Activated CD4-positive, alpha-beta T cell treated with anti-CD3 and anti-CD28 coated beads for 1 hour (primary cell): ENCODE measurements around the gene NYAP1.
A peak's percentile ranks its signal among the peaks of the same experiment; 100 is the strongest.

Experiments
- DNase-seq: peaks from one replicate; pipeline ENCODE4 v3.0.0-alpha.2; 2020

NYAP1 gene

DNA sequence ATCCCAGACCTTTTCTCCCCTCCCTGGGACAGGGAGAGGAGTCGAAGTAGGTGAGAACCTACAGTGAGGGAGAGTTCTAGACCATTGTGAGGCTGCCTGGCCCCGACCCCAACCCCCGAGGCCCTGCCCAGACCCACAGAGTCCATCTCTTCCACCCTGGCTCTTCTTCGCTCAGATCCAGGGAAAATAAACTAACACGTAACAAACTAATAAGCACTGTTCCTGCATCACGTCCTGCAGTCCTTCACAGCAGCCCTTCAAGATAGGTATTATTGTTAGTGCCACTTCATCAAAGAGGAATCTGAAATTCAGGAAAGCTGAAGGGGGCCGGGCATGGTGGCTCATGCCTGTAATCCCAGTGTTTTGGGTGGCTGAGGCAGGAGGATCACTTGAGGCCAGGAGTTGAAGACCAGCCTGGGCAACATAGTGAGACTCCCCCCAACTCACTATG, 19.5 kb upstream of the NYAP1 start, which contains the start of gene SPACDR:
TSS of gene SPACDR (minus strand) at position 51 of the 451 bp plus-strand sequence. CDS start 235 bp downstream, outside the sequence.
- DNase-seq, result no peak

- no peak for DNase-seq
Observed at GRCh38 chr7:100464791-100465190, 18.9 kb upstream of the NYAP1 start.

DNA sequence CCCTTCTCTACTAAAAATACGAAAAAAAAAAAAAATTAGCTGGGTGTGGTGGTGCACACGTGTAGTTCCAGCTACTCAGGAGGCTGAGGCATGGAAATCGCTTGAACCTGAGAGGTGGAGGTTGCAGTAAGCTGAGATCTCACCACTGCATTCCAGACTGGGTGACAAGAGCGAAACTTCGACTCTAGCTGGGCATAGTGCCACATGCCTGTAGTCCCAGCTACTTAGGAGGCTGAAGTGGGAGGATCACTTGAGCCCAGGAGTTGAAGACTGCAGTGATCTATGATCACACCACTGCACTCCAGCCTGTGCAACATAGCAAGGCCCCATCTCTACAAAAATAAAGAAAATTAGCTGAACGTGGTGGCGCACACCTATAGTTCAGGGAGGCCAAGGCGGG, 18.4 kb upstream of the NYAP1 start:
- DNase-seq, result no peak

DNA sequence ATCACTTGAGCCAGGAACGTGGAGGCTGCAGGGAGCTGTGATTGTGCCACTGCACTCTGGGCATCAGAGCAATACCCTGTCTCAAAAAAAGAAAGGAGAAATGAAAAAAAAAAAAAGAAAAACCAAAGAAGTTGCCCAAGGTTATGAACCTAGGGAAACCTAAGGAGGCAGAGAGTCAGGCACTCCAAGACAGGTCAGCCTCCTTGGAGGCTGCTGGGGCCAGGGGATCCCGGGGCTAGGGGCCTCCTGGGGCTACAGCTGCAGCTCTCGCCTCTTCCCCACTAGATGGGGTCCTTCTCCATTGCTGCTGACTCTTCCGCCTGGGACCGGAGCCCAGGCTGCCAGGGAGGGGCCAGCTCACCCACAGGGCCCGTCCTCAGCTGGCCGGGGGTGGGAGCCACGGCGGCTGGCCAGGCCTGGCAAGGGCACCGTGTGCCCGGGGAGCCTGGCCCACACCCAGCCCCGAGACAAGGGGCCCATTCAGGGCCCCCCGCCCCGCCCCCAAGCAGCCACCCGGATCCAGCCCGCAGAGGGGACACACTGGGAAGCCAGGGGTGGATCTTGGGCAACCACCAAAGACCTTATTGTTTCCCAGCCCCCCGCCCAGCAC, 17.9 kb upstream of the NYAP1 start:
- DNase-seq, result no peak

DNA sequence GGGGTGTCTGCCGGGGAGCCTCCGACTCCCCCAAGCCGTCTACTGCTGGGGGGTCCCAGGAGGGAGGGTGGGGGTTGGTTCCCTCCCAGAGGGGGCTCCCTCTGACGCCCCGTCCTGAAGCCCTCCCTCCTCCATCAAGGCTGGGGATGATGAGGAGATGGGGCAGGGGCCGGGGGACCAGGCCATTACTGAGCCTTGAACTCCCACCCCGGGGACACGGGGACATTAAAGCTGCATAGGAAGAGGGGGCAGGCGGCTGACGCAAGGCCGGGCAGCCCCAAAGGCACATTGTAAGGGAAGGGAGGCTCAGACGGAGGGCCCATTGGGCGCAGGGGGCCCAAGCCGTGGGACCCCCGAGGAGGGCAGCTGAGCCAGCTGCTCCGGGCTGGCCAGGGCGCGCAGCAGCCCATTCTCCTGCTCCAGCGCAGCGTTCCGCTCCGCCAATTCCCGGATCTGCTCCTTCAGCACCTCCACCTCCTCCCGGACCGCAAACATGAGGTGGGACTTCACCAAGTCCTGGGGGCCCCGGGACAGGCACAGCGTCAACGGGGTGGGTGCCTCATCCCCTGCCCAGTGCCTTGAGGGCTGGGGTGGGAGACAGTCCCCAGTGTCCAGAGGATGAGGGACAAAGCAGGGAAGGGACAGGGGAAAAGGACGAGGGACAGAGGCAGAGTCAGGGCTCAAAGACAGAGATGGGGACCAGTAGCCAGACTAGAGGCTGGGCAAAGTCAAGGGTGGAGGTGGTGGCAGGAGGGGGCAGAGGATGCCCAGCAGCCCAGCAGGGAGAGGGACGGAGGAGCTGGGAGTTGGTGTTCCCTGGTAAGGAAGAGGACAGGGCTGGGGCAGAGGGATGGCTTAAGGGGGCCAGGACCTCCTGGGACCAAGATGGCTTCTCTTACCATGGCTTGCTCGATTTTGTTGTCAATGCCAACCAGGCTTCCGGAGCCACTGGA, 16.8 kb upstream of the NYAP1 start:
- DNase-seq, result no peak

DNA sequence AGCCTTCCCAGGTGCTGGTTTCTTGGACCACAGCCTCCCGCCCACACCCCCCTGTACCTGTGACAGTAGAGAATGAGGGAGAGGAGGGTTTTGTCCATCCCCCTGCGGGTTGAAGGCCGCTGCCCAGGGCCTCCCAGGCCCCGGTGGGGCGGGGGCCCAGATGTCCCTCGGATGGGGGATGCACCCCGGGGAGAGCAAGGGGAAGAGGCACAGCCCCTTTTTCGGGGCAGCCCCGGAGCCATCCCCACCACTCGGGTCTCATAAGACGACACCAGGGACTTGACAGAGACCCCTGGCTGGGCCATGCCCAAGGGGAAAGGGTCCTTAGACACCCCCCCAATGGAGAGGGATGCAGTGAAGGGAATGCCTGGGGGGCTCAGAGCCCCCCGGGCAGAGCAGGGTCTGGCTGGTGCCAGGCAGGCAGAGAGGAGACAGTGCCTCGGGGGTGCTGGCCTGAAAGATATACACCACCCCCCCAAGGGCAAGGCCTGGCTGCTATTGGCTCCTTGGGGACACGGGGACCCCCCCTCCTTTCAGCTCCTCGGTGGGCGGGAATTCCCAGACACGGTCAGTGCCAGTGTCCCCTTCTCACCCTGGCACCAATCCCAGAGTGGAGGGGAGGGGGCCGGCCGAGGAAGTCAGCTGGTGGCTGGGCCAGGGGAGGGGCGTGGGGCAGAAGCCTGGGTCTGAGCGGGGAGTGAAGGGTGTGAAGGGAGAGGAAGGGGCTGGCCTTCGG, 15.9 kb upstream of the NYAP1 start:
- no peak for DNase-seq

- peak; percentile 76 for DNase-seq
Observed at GRCh38 chr7:100469227-100470044, 14.3 kb upstream of the NYAP1 start.

DNA sequence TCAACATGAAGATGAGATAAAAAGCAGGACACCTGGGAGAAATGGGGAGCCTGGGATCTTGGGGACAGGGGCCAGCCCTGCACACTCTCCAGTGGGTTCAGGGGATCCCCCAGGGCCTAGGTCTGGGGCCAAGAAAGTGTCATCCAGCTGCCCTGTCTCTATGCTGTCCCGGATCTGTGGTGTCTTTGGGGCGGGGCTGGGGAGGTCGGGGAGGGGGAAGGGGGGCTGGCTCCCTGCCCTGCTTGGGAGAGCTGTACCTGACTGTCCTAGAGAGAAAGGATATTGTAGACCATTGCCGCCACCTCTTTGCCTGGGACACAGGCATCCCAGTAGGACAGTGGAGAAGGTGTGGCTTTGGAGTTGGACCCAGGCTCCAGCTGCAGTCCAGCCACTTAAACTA, 12.7 kb upstream of the NYAP1 start:
- no peak for DNase-seq

GRCh38 chr7:100472121-100472851, 11.4 kb upstream of the NYAP1 start:
- no peak for DNase-seq

GRCh38 chr7:100472854-100473499, 10.8 kb upstream of the NYAP1 start:
- no peak for DNase-seq

GRCh38 chr7:100475549-100475948, 8.2 kb upstream of the NYAP1 start:
- no peak for DNase-seq

DNA sequence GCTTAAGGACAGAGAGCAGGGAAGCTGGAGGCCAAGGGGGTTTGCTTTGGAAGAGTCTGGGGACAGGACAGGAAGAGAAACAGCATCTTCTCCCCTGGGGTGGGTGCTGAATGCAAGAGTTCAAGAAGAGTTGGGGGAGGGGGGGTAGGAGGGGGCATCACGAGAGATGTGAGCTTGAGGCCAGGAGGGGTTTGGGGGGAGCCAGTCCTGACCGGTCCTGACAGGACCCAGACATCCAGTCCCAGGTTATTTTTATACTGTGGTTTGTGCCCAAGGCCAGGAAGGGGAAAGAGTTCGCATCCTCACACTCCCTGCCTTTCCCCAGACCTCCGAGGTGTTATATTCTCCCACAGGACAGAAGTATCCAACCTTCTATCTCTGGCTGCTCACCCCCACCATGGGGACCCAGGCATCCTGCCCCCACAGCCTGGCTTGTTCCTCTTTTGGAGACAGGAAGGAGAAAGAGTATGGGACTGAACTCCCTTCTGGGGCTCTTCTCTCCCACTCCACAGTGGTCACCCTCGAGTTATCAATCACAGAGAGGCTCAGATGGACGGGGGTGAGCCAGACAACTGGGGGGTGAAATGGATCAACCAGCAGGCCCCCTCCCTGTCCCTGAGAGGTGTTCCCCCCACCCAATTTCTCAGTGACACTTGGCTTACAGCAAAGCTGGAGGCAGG, 7.5 kb upstream of the NYAP1 start:
- no peak for DNase-seq

- no peak for DNase-seq
Observed at GRCh38 chr7:100476903-100477870, 6.5 kb upstream of the NYAP1 start.

DNA sequence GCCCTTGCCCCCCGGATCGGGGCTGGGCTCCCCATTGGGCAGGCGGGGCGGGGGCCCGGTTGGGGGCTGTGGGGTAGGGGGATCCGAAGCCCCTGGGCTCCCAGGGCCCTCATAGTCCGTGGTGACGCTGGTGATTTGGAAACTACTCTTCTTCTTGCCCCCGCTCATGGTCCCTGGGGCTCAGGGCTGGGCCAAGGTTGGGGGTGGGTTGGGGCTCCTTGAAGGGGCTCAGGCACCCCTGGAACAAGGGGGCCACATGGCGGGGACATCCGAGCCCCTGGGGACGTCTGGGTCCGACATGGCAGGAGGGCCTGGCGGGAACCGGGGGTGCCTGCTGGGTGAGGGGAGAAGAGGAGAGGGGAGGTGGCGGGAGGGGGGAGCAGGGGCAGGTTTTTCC, 5.9 kb upstream of the NYAP1 start:
- no peak for DNase-seq

DNA sequence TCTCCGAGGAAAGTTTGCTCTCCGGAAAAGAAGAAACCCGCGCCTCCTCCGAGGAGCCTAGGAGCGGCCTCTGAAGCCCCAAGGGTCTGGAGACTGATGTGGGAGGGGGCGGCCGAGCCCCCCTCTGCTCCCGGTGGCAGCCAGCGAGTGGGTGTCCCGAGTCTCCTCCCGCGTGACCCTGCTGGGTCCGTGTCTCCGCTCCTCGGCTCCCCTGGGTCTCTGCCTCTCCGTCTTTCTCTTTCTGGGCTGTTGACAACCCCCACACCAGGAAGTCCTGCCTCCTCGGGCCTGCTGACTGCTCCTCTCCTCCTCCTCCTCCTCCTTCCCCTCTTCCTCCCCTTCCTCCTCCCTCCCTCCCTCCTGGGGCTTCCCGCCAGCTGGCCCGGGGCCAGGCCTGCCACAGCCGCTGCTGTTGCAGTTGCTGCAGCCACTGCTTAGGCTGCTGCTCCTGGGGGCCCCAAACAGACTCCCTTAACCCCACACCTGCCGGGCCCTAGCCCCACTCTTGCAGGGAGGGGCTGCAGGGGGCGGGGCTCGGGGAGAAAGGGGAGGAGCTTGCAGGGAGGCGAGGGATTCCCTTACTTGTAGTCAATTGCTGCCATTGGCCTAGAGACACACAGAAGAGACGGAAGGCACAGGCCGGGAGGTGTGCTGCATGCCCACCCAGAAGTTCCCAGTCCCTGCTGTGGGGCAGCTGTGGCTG, 4.6 kb upstream of the NYAP1 start, which contains the start of gene TSC22D4:
TSS of gene TSC22D4 (minus strand) at position 257 of the 703 bp plus-strand sequence. CDS start 1,176 bp downstream, outside the sequence.
- peak; percentile 84 for DNase-seq

- no peak for DNase-seq
Observed at GRCh38 chr7:100481466-100481865, 2.3 kb upstream of the NYAP1 start.

DNA sequence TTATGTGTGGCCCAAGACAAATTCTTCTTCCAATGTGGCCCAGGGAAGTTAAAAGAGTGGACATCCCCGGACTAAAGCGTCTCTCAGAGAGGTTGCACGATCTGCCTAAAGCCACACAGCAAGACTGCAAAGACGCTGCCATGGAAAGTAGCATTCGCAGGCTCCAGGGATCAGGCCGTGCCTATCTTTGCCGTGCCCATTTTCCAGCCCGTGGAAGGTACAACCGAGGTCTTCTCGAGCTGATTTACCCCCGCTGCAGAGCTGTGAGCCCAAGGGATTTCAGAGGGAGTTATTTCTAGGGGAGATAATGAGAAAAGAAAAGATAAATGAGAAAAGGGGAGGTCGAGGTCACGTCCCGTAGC, 1.0 kb upstream of the NYAP1 start:
- no peak for DNase-seq

- DNase-seq, result peak; percentile 72
Observed at GRCh38 chr7:100483090-100483721, 521 bp upstream of the NYAP1 start.
